Loucy (cell line): ENCODE results near the gene IL23R.

Source experiments
- H2AFZ ChIP-seq: fragments of 200-600 bp; sonication (generic); 2 replicates; pipeline ENCODE4 v1.6.0; 2016; ENCODE audit warnings: antibody characterized with exemption, mild to moderate bottlenecking, low read length, moderate library complexity
- H3F3A ChIP-seq: fragments of 200-600 bp; 2 replicates; pipeline ENCODE4 v1.6.0; 2016; ENCODE audit warnings: antibody characterized with exemption, low read depth, mild to moderate bottlenecking
- H3K27me3 ChIP-seq: fragments of 200-600 bp; sonication (generic); 2 replicates; pipeline ENCODE4 v1.6.1; 2014; ENCODE audit warnings: low read length, mild to moderate bottlenecking; ENCODE audit not compliant: insufficient read depth, poor library complexity, severe bottlenecking
- H3K36me3 ChIP-seq: fragments of 200-600 bp; sonication (generic); 2 replicates; pipeline ENCODE4 v1.6.1; 2016; ENCODE audit warnings: low read length; ENCODE audit not compliant: insufficient read depth
- H3K4me1 ChIP-seq: fragments of 200-600 bp; sonication (generic); 2 replicates; pipeline ENCODE4 v1.5.1; 2014; ENCODE audit warnings: low read length, mild to moderate bottlenecking; ENCODE audit not compliant: insufficient read depth, poor library complexity, severe bottlenecking
- H3K4me2 ChIP-seq: fragments of 200-600 bp; sonication (generic); 2 replicates; pipeline ENCODE4 v1.6.0; 2014; ENCODE audit warnings: antibody characterized with exemption, low read length, low read depth, mild to moderate bottlenecking; ENCODE audit not compliant: poor library complexity, severe bottlenecking
- H3K4me3 ChIP-seq: fragments of 200-600 bp; sonication (generic); 2 replicates; pipeline ENCODE4 v1.5.1; 2014; ENCODE audit warnings: low read length, mild to moderate bottlenecking, mixed read lengths; ENCODE audit not compliant: poor library complexity, severe bottlenecking
- H3K79me2 ChIP-seq: fragments of 200-600 bp; sonication (generic); 2 replicates; pipeline ENCODE4 v1.6.1; 2014; ENCODE audit warnings: low read length; ENCODE audit not compliant: insufficient read depth
- H3K9ac ChIP-seq: fragments of 200-600 bp; sonication (generic); 2 replicates; pipeline ENCODE4 v1.6.0; 2014; ENCODE audit warnings: mild to moderate bottlenecking, low read depth, low read length, moderate library complexity; ENCODE audit not compliant: poor library complexity, severe bottlenecking
- H3K9me2 ChIP-seq: fragments of 200-600 bp; sonication (generic); replicated peaks from 2 replicates; pipeline ENCODE4 v1.6.1; 2016; ENCODE audit warnings: low read depth, low read length, mixed read lengths
- H3K9me3 ChIP-seq: fragments of 200-600 bp; sonication (generic); 2 replicates; pipeline ENCODE4 v1.6.1; 2014; ENCODE audit warnings: mild to moderate bottlenecking, antibody characterized with exemption, low read length, low read depth; ENCODE audit not compliant: insufficient read depth
- H4K20me1 ChIP-seq: fragments of 200-600 bp; sonication (generic); 2 replicates; pipeline ENCODE4 v1.6.0; 2014; ENCODE audit warnings: antibody characterized with exemption, low read length, mild to moderate bottlenecking; ENCODE audit not compliant: insufficient read depth, poor library complexity, severe bottlenecking
- EZH2phosphoT487 ChIP-seq: fragments of 200-600 bp; IDR thresholded peaks from 2 replicates; pipeline ENCODE4 v1.6.1; 2018; ENCODE audit warnings: antibody characterized with exemption, mild to moderate bottlenecking, moderate library complexity, borderline replicate concordance
- TF ChIP-seq, protein P1 (sequence below): fragments of 200-600 bp; sonication (generic); conservative IDR thresholded peaks from 2 replicates; pipeline ENCODE4 v1.5.1; 2014; ENCODE audit warnings: mild to moderate bottlenecking, antibody characterized with exemption, low read length

The IL23R gene

DNA sequence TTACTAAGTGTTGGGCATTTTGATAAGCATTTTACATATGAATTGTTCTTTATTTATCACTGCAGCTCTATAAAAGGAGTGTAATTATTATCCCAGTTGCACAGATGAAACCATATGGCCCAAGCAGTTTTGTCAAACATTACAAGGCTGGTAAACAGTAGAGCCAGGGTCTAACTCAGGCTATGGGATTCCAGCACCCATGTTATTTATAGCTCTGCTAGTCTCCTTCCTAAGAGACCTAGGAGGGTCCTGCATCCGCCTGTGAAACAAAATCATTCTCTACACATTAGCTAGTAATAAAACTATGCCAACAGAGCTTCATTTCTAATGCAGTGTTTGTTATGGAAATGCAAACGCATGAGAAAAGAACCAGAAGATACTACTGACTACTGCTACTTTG lies 58.6 kb downstream of the IL23R start:
- no peak overlapping the region for H3K9ac ChIP-seq
- H3K9me2 ChIP-seq, result no peaks in the 10 kb centered on the region
- no peaks in the 10 kb centered on the region for H4K20me1 ChIP-seq
- no peaks in the 10 kb centered on the region for H3K36me3 ChIP-seq
- no peaks in the 10 kb centered on the region for H3K9me3 ChIP-seq
- no peak overlapping the region for H3K4me3 ChIP-seq
- H3F3A ChIP-seq, result no peaks in the 10 kb centered on the region
- no peak overlapping the region for H3K4me2 ChIP-seq
- H3K4me1 ChIP-seq, result no peaks in the 10 kb centered on the region
- H3K79me2 ChIP-seq, result no peaks in the 10 kb centered on the region
- H2AFZ ChIP-seq, result no peak overlapping the region
- no peak for TF ChIP-seq EZH2phosphoT487
- TF ChIP-seq, protein P1, sequence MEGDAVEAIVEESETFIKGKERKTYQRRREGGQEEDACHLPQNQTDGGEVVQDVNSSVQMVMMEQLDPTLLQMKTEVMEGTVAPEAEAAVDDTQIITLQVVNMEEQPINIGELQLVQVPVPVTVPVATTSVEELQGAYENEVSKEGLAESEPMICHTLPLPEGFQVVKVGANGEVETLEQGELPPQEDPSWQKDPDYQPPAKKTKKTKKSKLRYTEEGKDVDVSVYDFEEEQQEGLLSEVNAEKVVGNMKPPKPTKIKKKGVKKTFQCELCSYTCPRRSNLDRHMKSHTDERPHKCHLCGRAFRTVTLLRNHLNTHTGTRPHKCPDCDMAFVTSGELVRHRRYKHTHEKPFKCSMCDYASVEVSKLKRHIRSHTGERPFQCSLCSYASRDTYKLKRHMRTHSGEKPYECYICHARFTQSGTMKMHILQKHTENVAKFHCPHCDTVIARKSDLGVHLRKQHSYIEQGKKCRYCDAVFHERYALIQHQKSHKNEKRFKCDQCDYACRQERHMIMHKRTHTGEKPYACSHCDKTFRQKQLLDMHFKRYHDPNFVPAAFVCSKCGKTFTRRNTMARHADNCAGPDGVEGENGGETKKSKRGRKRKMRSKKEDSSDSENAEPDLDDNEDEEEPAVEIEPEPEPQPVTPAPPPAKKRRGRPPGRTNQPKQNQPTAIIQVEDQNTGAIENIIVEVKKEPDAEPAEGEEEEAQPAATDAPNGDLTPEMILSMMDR, result no peak
- H3K27me3 ChIP-seq, result no peaks in the 10 kb centered on the region

DNA sequence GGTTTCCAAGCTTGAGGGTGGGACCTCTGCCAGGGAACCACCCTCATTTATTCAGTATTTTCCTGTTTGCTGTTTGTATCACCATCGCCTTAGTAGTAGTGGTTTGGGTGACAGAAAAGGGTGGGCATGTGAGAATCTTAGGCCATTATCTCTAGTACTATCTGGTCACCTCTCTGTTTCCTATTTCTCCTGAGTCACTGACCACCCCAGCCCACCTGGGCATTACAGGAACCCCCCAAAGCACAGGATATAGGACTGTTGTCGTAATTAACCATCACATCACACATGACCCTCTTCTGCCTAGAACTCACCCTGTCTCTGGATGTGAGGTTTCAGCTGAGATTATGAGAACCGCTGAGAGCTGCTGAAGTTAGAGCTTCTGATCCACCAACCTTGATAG lies 60.4 kb downstream of the IL23R start:
- Histone ChIP-seq H3K4me2 (no peak overlapping the region), H3K9ac (no peak overlapping the region), H3K27me3 (no peaks in the 10 kb centered on the region), H3K36me3 (no peaks in the 10 kb centered on the region), H3F3A (no peaks in the 10 kb centered on the region), H4K20me1 (no peaks in the 10 kb centered on the region), H3K4me3 (no peak overlapping the region), H3K9me3 (no peaks in the 10 kb centered on the region), H3K4me1 (no peaks in the 10 kb centered on the region), H3K9me2 (no peaks in the 10 kb centered on the region), H2AFZ (no peak overlapping the region), H3K79me2 (no peaks in the 10 kb centered on the region)
- TF ChIP-seq, protein P1, result no peak

DNA sequence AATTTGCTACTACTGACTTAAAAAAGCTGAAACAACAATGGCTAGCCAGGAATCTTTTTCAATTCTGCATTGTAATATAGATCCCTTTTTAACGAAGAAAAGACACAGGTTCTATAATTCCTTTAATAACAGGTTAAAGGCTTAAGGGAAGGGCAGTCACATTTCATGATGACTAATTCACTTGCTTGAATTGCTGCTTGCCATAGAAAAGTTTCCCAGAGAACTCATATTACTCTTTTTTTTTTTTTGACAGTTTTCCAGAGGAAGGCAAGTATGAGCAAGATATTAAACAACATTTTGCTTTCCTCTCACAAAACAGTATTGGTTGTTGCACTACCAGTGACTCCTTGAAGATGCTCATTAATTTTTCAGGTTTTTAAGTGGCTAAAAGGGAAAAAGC lies 60.9 kb downstream of the IL23R start:
- Histone ChIP-seq H3K4me3 (no peak overlapping the region), H3K79me2 (no peaks in the 10 kb centered on the region), H3K9me2 (no peaks in the 10 kb centered on the region), H3K27me3 (no peaks in the 10 kb centered on the region), H4K20me1 (no peaks in the 10 kb centered on the region), H3K9me3 (no peaks in the 10 kb centered on the region), H3F3A (no peaks in the 10 kb centered on the region), H3K4me2 (no peak overlapping the region), H3K4me1 (no peaks in the 10 kb centered on the region), H2AFZ (no peak overlapping the region), H3K36me3 (no peaks in the 10 kb centered on the region), H3K9ac (no peak overlapping the region)
- TF ChIP-seq EZH2phosphoT487, result no peak
- TF ChIP-seq, protein P1, result no peak
